Mesangial cell (primary cell): ENCODE results near the gene FSD1. TPM values are rescaled to one million over a fixed set of nuclear protein-coding genes. Genes with fewer than 3 reads are reported as not detected.

Experiments used
- total RNA-seq: library from RNA; depleted of rRNA; stranded (reverse); fragments of >200 nt; gene quantifications from 2 replicates; pipeline ENCODE4 v1.2.3, GENCODE V29; 2015

FSD1 gene
- 13.8 and 29.7 TPM in 2 replicates for total RNA-seq

GRCh38 chr19:4304538-4305256 lies at the start of gene FSD1:
Gene FSD1 (plus strand): TSS chr19:4304598. CDS start chr19:4304747, 149 bp downstream.

GRCh38 chr19:4278419-4279266 lies 25.8 kb upstream of the FSD1 start, which contains the start of gene SHD:
Gene SHD (plus strand): TSS chr19:4279266. CDS start chr19:4280064, 798 bp downstream.

GRCh38 chr19:4302243-4302640 lies 2.2 kb upstream of the FSD1 start, which contains the start of gene TMIGD2:
Gene TMIGD2 (minus strand): TSS chr19:4302389. CDS start chr19:4302385, 4 bp downstream.

GRCh38 chr19:4338441-4339355 lies 34.3 kb downstream of the FSD1 start, which contains the start of gene STAP2:
Gene STAP2 (minus strand): TSS chr19:4338827. CDS start chr19:4338753, 74 bp downstream.

GRCh38 chr19:4343370-4344307 lies 39.2 kb downstream of the FSD1 start, which contains the start of gene MPND:
Gene MPND (plus strand): TSS chr19:4343562. CDS start chr19:4343594, 32 bp downstream.

Other genes with a start within 250 kb of the FSD1 start
- gene ZBTB7A, start 237.7 kb upstream of the FSD1 start, total RNA-seq, result 23.8 and 36.9 TPM in 2 replicates
- 157 and 238 TPM in 2 replicates for gene MAP2K2, start 180.5 kb upstream of the FSD1 start, total RNA-seq
- not detected in 2 replicates for gene CREB3L3, start 151.0 kb upstream of the FSD1 start, total RNA-seq
- 26.1 and 40.8 TPM in 2 replicates for gene SIRT6, start 122.0 kb upstream of the FSD1 start, total RNA-seq
- gene ANKRD24, start 121.9 kb upstream of the FSD1 start, total RNA-seq, result under 0.01 and 0.51 TPM in 2 replicates
- 2.3 and 4.4 TPM in 2 replicates for gene EBI3, start 75.1 kb upstream of the FSD1 start, total RNA-seq
- gene YJU2, start 57.5 kb upstream of the FSD1 start, total RNA-seq, result 24.2 and 32.1 TPM in 2 replicates
- not detected in 2 replicates for gene SHD, start 25.3 kb upstream of the FSD1 start, total RNA-seq
- gene TMIGD2, start 2.2 kb upstream of the FSD1 start, total RNA-seq, result not detected in 2 replicates
- gene STAP2, start 34.2 kb downstream of the FSD1 start, total RNA-seq, result 42.7 and 52.2 TPM in 2 replicates
- gene MPND, start 39.0 kb downstream of the FSD1 start, total RNA-seq, result 6.2 and 11.0 TPM in 2 replicates
- 99.9 and 101 TPM in 2 replicates for gene SH3GL1, start 95.9 kb downstream of the FSD1 start, total RNA-seq
- 12.0 and 31.4 TPM in 2 replicates for gene CHAF1A, start 98.0 kb downstream of the FSD1 start, total RNA-seq
- 114 and 193 TPM in 2 replicates for gene UBXN6, start 153.2 kb downstream of the FSD1 start, total RNA-seq
- 66.5 and 69.6 TPM in 2 replicates for gene HDGFL2, start 167.7 kb downstream of the FSD1 start, total RNA-seq
- gene PLIN4, start 213.9 kb downstream of the FSD1 start, total RNA-seq, result 0.13 TPM in 1 of 2 replicates, not detected in the other
- gene PLIN5, start 230.6 kb downstream of the FSD1 start, total RNA-seq, result not detected in 2 replicates
- gene LRG1, start 235.4 kb downstream of the FSD1 start, total RNA-seq, result under 0.01 TPM in 1 of 2 replicates, not detected in the other